Upper lobe of left lung (tissue), 6 donors: ENCODE data around the gene LGR4. TPM values are rescaled to one million over a fixed set of nuclear protein-coding genes. Genes with fewer than 3 reads are reported as not detected.

Experiments used
- ATAC-seq, 2 donors: fragments of 200-7000 bp; cut with Tn5 transposase; one replicate each; pipeline ENCODE4 v1.9.1; 2022; ENCODE audit warnings: mild to moderate bottlenecking in 2 of 2, moderate library complexity in 2 of 2; ENCODE audit not compliant: low FRiP score in 2 of 2
- DNase-seq, 2 donors: peaks; one replicate each; pipeline ENCODE4 v3.0.0-alpha.2; 2019 to 2020
- H3K27ac ChIP-seq, 4 donors: fragments of 200-600 bp; sonication (generic); one replicate each; pipeline ENCODE4 v1.5.1; 2016 to 2019
- H3K27me3 ChIP-seq, 4 donors: fragments of 200-600 bp; sonication (generic); one replicate each; pipeline ENCODE4 v1.5.1; 2017 to 2019
- H3K36me3 ChIP-seq, 4 donors: fragments of 200-600 bp; sonication (generic); one replicate each; pipeline ENCODE4 v1.5.1; 2016 to 2019
- H3K4me1 ChIP-seq, 4 donors: fragments of 200-600 bp; sonication (generic); one replicate each; pipeline ENCODE4 v1.5.1; 2018 to 2019
- H3K4me3 ChIP-seq, 4 donors: fragments of 200-600 bp; sonication (generic); one replicate each; pipeline ENCODE4 v1.5.1; 2017 to 2019; ENCODE audit warnings: mild to moderate bottlenecking in 2 of 4, moderate library complexity in 1 of 4
- H3K9me3 ChIP-seq, 4 donors: fragments of 200-600 bp; sonication (generic); one replicate each; pipeline ENCODE4 v1.5.1; 2018 to 2019
- CTCF ChIP-seq, 6 experiments: fragments of 450-650 bp in 4 of 6; fragments of 200-600 bp in 2 of 6; sonication (generic) in 2 of 6; IDR thresholded peaks; one replicate each; pipeline ENCODE4 v1.5.1; 2016 to 2019; ENCODE audit warnings: antibody characterized with exemption in 6 of 6
- EP300 ChIP-seq, 4 donors: sonication (generic); formaldehyde crosslinking; IDR thresholded peaks; one replicate each; pipeline ENCODE4 v1.5.1; 2017; ENCODE audit warnings: antibody characterized with exemption in 4 of 4, control low read depth in 2 of 4
- POLR2A ChIP-seq, 4 donors: fragments of 450-650 bp; IDR thresholded peaks; one replicate each; pipeline ENCODE4 v1.5.1; 2016 to 2017; ENCODE audit warnings: antibody characterized with exemption in 4 of 4, mild to moderate bottlenecking in 2 of 4
- POLR2AphosphoS5 ChIP-seq, 2 donors: sonication (generic); formaldehyde crosslinking; IDR thresholded peaks; one replicate each; pipeline ENCODE4 v1.5.1; 2017; ENCODE audit warnings: antibody characterized with exemption in 2 of 2
- WGBS, 2 donors: methylation state at CpG; one replicate each; pipeline ENCODE4 v1.1.5; 2017 to 2018; 5-methylcytosine and 5-hydroxymethylcytosine counted together
- total RNA-seq, 6 donors: library from RNA; depleted of rRNA in 4 of 6; stranded (reverse); fragments of >200 nt in 4 of 6; gene quantifications; one replicate each; pipeline versions ENCODE4 v1.1.0 to v1.2.1, GENCODE V29; 2016 to 2021
- donor health status: DM: no; HTN: no; CAD: no; lungs with moderate emphysema.
- donor health status: DM: no; HTN: yes; CAD: no; lungs with severe emphysema.

LGR4 gene
- total RNA-seq, 6 donors from 2014 or later, result 3.1 to 20.2 (median 6.0) TPM

- TF ChIP-seq CTCF (IDR thresholded peaks at IDR 0.05) (no peak), POLR2A (IDR thresholded peaks at IDR 0.05) (no peak), EP300 (IDR thresholded peaks at IDR 0.05) (no peak), POLR2AphosphoS5 (IDR thresholded peaks at IDR 0.05) (no peak)
- no peaks in the 10 kb centered on the region for H3K36me3 ChIP-seq
- no peaks in the 10 kb centered on the region for H3K4me1 ChIP-seq
- DNase-seq, result no peak
- no peaks in the 10 kb centered on the region for H3K9me3 ChIP-seq
- H3K27me3 ChIP-seq, result no peaks in the 10 kb centered on the region
- H3K27ac ChIP-seq, result no peak overlapping the region
- no peak overlapping the region for H3K4me3 ChIP-seq
- no peak for ATAC-seq
Measured at GRCh38 chr11:27456795-27457329, 15.7 kb downstream of the LGR4 start.

- Histone ChIP-seq H3K9me3 (no peaks in the 10 kb centered on the region), H3K27ac (no peak overlapping the region), H3K36me3 (no peaks in the 10 kb centered on the region), H3K27me3 (no peaks in the 10 kb centered on the region), H3K4me1 (no peaks in the 10 kb centered on the region), H3K4me3 (no peak overlapping the region)
- ATAC-seq, result no peak
- no peak for DNase-seq
- TF ChIP-seq POLR2AphosphoS5 (IDR thresholded peaks at IDR 0.05), result no peak
- 68 to 86% methylated on average over 2 of the region's 2 CpGs for WGBS, 2 donors
Measured at GRCh38 chr11:27456140-27456794, 16.3 kb downstream of the LGR4 start.

GRCh38 chr11:27455667-27456066 lies 16.9 kb downstream of the LGR4 start:
- H3K36me3 ChIP-seq, result no peaks in the 10 kb centered on the region
- DNase-seq (no peak), ATAC-seq (no peak)
- no peaks in the 10 kb centered on the region for H3K27me3 ChIP-seq
- no peaks in the 10 kb centered on the region for H3K4me1 ChIP-seq
- H3K27ac ChIP-seq, result no peak overlapping the region
- no peak overlapping the region for H3K4me3 ChIP-seq
- no peaks in the 10 kb centered on the region for H3K9me3 ChIP-seq
- 96 to 97% methylated on average over 4 of the region's 4 CpGs for WGBS, 2 donors
- TF ChIP-seq POLR2A (IDR thresholded peaks at IDR 0.05) (no peak), POLR2AphosphoS5 (IDR thresholded peaks at IDR 0.05) (no peak), CTCF (IDR thresholded peaks at IDR 0.05) (no peak), EP300 (IDR thresholded peaks at IDR 0.05) (no peak)

GRCh38 chr11:27453701-27454100 lies 18.9 kb downstream of the LGR4 start:
- no peak for TF ChIP-seq EP300 (IDR thresholded peaks at IDR 0.05)
- no peak for TF ChIP-seq POLR2AphosphoS5 (IDR thresholded peaks at IDR 0.05)
- no peak for TF ChIP-seq POLR2A (IDR thresholded peaks at IDR 0.05)
- TF ChIP-seq CTCF (IDR thresholded peaks at IDR 0.05), result no peak
- Histone ChIP-seq H3K27ac (no peak overlapping the region), H3K4me1 (no peaks in the 10 kb centered on the region), H3K27me3 (no peaks in the 10 kb centered on the region), H3K4me3 (no peak overlapping the region), H3K36me3 (no peaks in the 10 kb centered on the region), H3K9me3 (no peaks in the 10 kb centered on the region)
- DNase-seq (no peak), ATAC-seq (no peak)
- WGBS, 2 donors, result 81 to 89% methylated on average over 1 of the region's 1 CpG

GRCh38 chr11:27452147-27452546 lies 20.4 kb downstream of the LGR4 start:
- Histone ChIP-seq H3K4me1 (no peaks in the 10 kb centered on the region), H3K27me3 (no peaks in the 10 kb centered on the region)
- WGBS, 2 donors, result 79 to 93% methylated on average over 3 of the region's 3 CpGs

More at GRCh38 chr11:27452147-27452546, 20.4 kb downstream of the LGR4 start:
- TF ChIP-seq EP300 (IDR thresholded peaks at IDR 0.05) (no peak), POLR2A (IDR thresholded peaks at IDR 0.05) (no peak), POLR2AphosphoS5 (IDR thresholded peaks at IDR 0.05) (no peak), CTCF (IDR thresholded peaks at IDR 0.05) (no peak)
- DNase-seq (no peak), ATAC-seq (no peak)
- H3K4me3 ChIP-seq, result no peak overlapping the region
- H3K36me3 ChIP-seq, result no peaks in the 10 kb centered on the region
- no peaks in the 10 kb centered on the region for H3K9me3 ChIP-seq
- H3K27ac ChIP-seq, result no peak overlapping the region
